ENCODE measurements around the gene TOX3. TPM values are rescaled to one million over a fixed set of nuclear protein-coding genes. Genes with fewer than 3 reads are reported as not detected.

The TOX3 gene
- total and polyA plus RNA-seq, 2 of the 8 experiments (the other 6 are each of a cell fraction or from before 2014, with no cell fraction given): 16.7 to 31.2 TPM

- TF ChIP-seq GTF2F1 (IDR thresholded peaks at IDR 0.05; ENCODE audit: borderline replicate concordance, low read depth, low read length) (no peak), KDM4A (IDR thresholded peaks at IDR 0.05; ENCODE audit: low read depth, low read length, severe bottlenecking) (no peak)
These were observed 15.8 kb upstream of the TOX3 start (continued) for GRCh38 chr16:52562770-52563169.

Measured in H1 (cell line).